Measurements from ENCODE around the gene FSD2. TPM values are rescaled to one million over a fixed set of nuclear protein-coding genes. Genes with fewer than 3 reads are reported as not detected.

FSD2 gene
- total RNA-seq, 1 donor from 2014 or later: not detected

- DNase-seq (ENCODE audit: extremely low spot score in 2 of 2): peak in 1 of 2 donors; percentile 99
- Histone ChIP-seq H3K9me3 (no peaks in the 10 kb centered on the region), H3K4me3 (peak within 1 kb of the TSS; percentile 74 to 87), H3K27ac (peak within 1 kb of the TSS; percentile 98), H3K36me3 (peaks cover 0 to 9% of the 10 kb centered on the region in 2 donors), H3K4me1 (peaks cover 24% of the 10 kb centered on the region), H3K27me3 (no peaks in the 10 kb centered on the region)
- TF ChIP-seq POLR2AphosphoS5 (IDR thresholded peaks at IDR 0.05; ENCODE audit: insufficient read depth in 1 of 2, low read depth in 1 of 2): peak; percentile 98 to 99
- TF ChIP-seq CTCF (IDR thresholded peaks at IDR 0.05): no peak
- TF ChIP-seq POLR2A (IDR thresholded peaks at IDR 0.05): peak; percentile 87 to 93
- intact Hi-C loops (cut with DNase I): no loop called here
Observed at GRCh38 chr15:82809308-82810060, 3.6 kb upstream of the FSD2 start, which contains the start of gene WHAMM. WHAMM (plus strand) TSS chr15:82809628; CDS start chr15:82809727, 99 bp downstream.

- TF ChIP-seq POLR2AphosphoS5 (IDR thresholded peaks at IDR 0.05; ENCODE audit: insufficient read depth in 1 of 2, low read depth in 1 of 2) (no peak), CTCF (IDR thresholded peaks at IDR 0.05) (no peak), POLR2A (IDR thresholded peaks at IDR 0.05) (no peak)
- Histone ChIP-seq H3K4me3 (peak overlapping the region; percentile 74 to 87), H3K36me3 (peaks cover 0 to under 1% of the 10 kb centered on the region in 2 donors), H3K27ac (peak overlapping the region; percentile 98), H3K9me3 (no peaks in the 10 kb centered on the region), H3K4me1 (peaks cover 24% of the 10 kb centered on the region), H3K27me3 (no peaks in the 10 kb centered on the region)
- no peak for DNase-seq (ENCODE audit: extremely low spot score in 2 of 2)
- intact Hi-C loops (cut with DNase I): no loop called here
Observed at GRCh38 chr15:82808634-82809041, 2.8 kb upstream of the FSD2 start.

GRCh38 chr15:82807920-82808633, 2.2 kb upstream of the FSD2 start:
- no peak for DNase-seq (ENCODE audit: extremely low spot score in 2 of 2)
- Histone ChIP-seq H3K36me3 (no peaks in the 10 kb centered on the region), H3K4me3 (no peak overlapping the region), H3K4me1 (peaks cover 24% of the 10 kb centered on the region), H3K9me3 (no peaks in the 10 kb centered on the region), H3K27ac (no peak overlapping the region), H3K27me3 (no peaks in the 10 kb centered on the region)
- intact Hi-C loops (cut with DNase I): no loop called here
- TF ChIP-seq POLR2AphosphoS5 (IDR thresholded peaks at IDR 0.05; ENCODE audit: insufficient read depth in 1 of 2, low read depth in 1 of 2) (no peak), POLR2A (IDR thresholded peaks at IDR 0.05) (no peak), CTCF (IDR thresholded peaks at IDR 0.05) (no peak)

GRCh38 chr15:82804575-82804949, 1.3 kb downstream of the FSD2 start:
- H3K9me3 ChIP-seq: no peaks in the 10 kb centered on the region
- no peaks in the 10 kb centered on the region for H3K36me3 ChIP-seq
- H3K27me3 ChIP-seq: no peaks in the 10 kb centered on the region
- H3K27ac ChIP-seq: no peak overlapping the region
- H3K4me3 ChIP-seq: no peak overlapping the region
- intact Hi-C loops (cut with DNase I): no loop called here
- DNase-seq (ENCODE audit: extremely low spot score in 2 of 2): no peak
- TF ChIP-seq CTCF (IDR thresholded peaks at IDR 0.05): no peak
- H3K4me1 ChIP-seq: peaks cover 5% of the 10 kb centered on the region

Data from vagina (tissue), 2 donors.